CD1c-positive myeloid dendritic cell (primary cell): ENCODE data around the gene DNAJC30.
"Not testable (repeated sequence)": the region's sequence is repeated elsewhere in the genome, so short reads cannot be mapped to it uniquely, and the experiment has no call there.

Experiments used
- DNase-seq: peaks from one replicate; pipeline ENCODE4 v3.0.0-alpha.2; 2016; ENCODE audit errors: extremely low spot score

Gene DNAJC30

GRCh38 chr7:73681031-73681430 is 2.2 kb downstream of the DNAJC30 start:
- no peak for DNase-seq

- DNase-seq = no peak
Measured at GRCh38 chr7:73680501-73680900, 2.8 kb downstream of the DNAJC30 start.

- no peak for DNase-seq
Measured at GRCh38 chr7:73679709-73680108, 3.5 kb downstream of the DNAJC30 start.

GRCh38 chr7:73678862-73679261 is 4.4 kb downstream of the DNAJC30 start:
- no peak for DNase-seq

- not testable (repeated sequence) for DNase-seq
Measured at GRCh38 chr7:73676062-73676461, 7.2 kb downstream of the DNAJC30 start.

- DNase-seq = no peak
Measured at GRCh38 chr7:73674468-73675124, 8.7 kb downstream of the DNAJC30 start.

- DNase-seq = no peak
Measured at GRCh38 chr7:73671857-73672445, 11.3 kb downstream of the DNAJC30 start.

- DNase-seq = no peak
Measured at GRCh38 chr7:73671322-73671661, 12.0 kb downstream of the DNAJC30 start.

GRCh38 chr7:73669858-73670385 is 13.3 kb downstream of the DNAJC30 start:
- DNase-seq = no peak

- DNase-seq = no peak
Measured at GRCh38 chr7:73669288-73669701, 14.0 kb downstream of the DNAJC30 start.

GRCh38 chr7:73668886-73669230 is 14.4 kb downstream of the DNAJC30 start:
- no peak for DNase-seq

GRCh38 chr7:73668103-73668885 is 15.0 kb downstream of the DNAJC30 start:
- no peak for DNase-seq

- peak; percentile 95 for DNase-seq
Measured at GRCh38 chr7:73667344-73668102, 15.7 kb downstream of the DNAJC30 start, which contains the start of gene VPS37D. TSS of gene VPS37D (plus strand) at chr7:73667831. CDS start at chr7:73667959, 128 bp downstream.

GRCh38 chr7:73663033-73663432 is 20.2 kb downstream of the DNAJC30 start:
- DNase-seq = no peak

- DNase-seq = not testable (repeated sequence)
Measured at GRCh38 chr7:73660594-73660993, 22.7 kb downstream of the DNAJC30 start.

GRCh38 chr7:73659983-73660382 is 23.3 kb downstream of the DNAJC30 start:
- no peak for DNase-seq

GRCh38 chr7:73655309-73655708 is 27.9 kb downstream of the DNAJC30 start:
- not testable (repeated sequence) for DNase-seq

GRCh38 chr7:73652541-73652949 is 30.7 kb downstream of the DNAJC30 start:
- no peak for DNase-seq

GRCh38 chr7:73650524-73650923 is 32.7 kb downstream of the DNAJC30 start:
- DNase-seq = no peak

GRCh38 chr7:73649576-73649975 is 33.7 kb downstream of the DNAJC30 start:
- DNase-seq = no peak

- DNase-seq = no peak
Measured at GRCh38 chr7:73648593-73649332, 34.5 kb downstream of the DNAJC30 start.
